HG03460 (cell line): ENCODE results near the gene FANK1.

ENCODE experiments used
- ATAC-seq: cut with Tn5 transposase; IDR thresholded peaks from one replicate; pipeline ENCODE4 v1.9.1; 2021; ENCODE audit not compliant: unreplicated experiment

Gene FANK1

GRCh38 chr10:125896088-125896934 is at the start of gene FANK1:
TSS of gene FANK1 (plus strand) at chr10:125896564. CDS start at chr10:125896643, 79 bp downstream.
- ATAC-seq: peak; percentile 86

- peak; percentile 55 for ATAC-seq
These were observed 49.5 kb upstream of the FANK1 start for GRCh38 chr10:125846894-125847293.

- no peak for ATAC-seq
These were observed 48.0 kb upstream of the FANK1 start for GRCh38 chr10:125848371-125848770.

GRCh38 chr10:125848857-125849256 is 47.5 kb upstream of the FANK1 start:
- no peak for ATAC-seq

GRCh38 chr10:125849448-125849847 is 46.9 kb upstream of the FANK1 start:
- no peak for ATAC-seq

- ATAC-seq: no peak
These were observed 45.3 kb upstream of the FANK1 start for GRCh38 chr10:125850766-125851731.

GRCh38 chr10:125852487-125852886 is 43.9 kb upstream of the FANK1 start:
- no peak for ATAC-seq

- ATAC-seq: no peak
These were observed 39.1 kb upstream of the FANK1 start for GRCh38 chr10:125857185-125857760.

GRCh38 chr10:125859128-125859817 is 37.1 kb upstream of the FANK1 start:
- no peak for ATAC-seq

GRCh38 chr10:125865120-125865519 is 31.2 kb upstream of the FANK1 start:
- ATAC-seq: no peak

- ATAC-seq: no peak
These were observed 29.8 kb upstream of the FANK1 start for GRCh38 chr10:125866421-125867029.

GRCh38 chr10:125868372-125868975 is 27.9 kb upstream of the FANK1 start:
- ATAC-seq: no peak

- no peak for ATAC-seq
These were observed 25.0 kb upstream of the FANK1 start for GRCh38 chr10:125871338-125871737.

- ATAC-seq: no peak
These were observed 17.2 kb upstream of the FANK1 start for GRCh38 chr10:125878957-125879835.

- ATAC-seq: no peak
These were observed 15.6 kb upstream of the FANK1 start for GRCh38 chr10:125880719-125881118.

- ATAC-seq: no peak
These were observed 15.2 kb upstream of the FANK1 start, which contains the start of gene DHX32 for GRCh38 chr10:125881192-125881591. TSS of gene DHX32 (minus strand) at chr10:125881292. CDS start at chr10:125880824, 468 bp downstream.

- no peak for ATAC-seq
These were observed 13.8 kb upstream of the FANK1 start for GRCh38 chr10:125882596-125882995.

GRCh38 chr10:125883211-125883610 is 13.2 kb upstream of the FANK1 start:
- no peak for ATAC-seq
